SK-N-SH treated with all-trans-retinoic acid at 6 μM for 48 hours (cell line): ENCODE measurements around the gene FFAR4.

ENCODE experiments used
- ARNTL ChIP-seq: fragments of 450-650 bp; formaldehyde crosslinking; IDR thresholded peaks from 2 replicates; pipeline ENCODE4 v1.5.0; 2020; ENCODE audit warnings: low read depth, mild to moderate bottlenecking, moderate library complexity, borderline replicate concordance
- BACH2 ChIP-seq: fragments of 250-450 bp; sonication (Bioruptor Pico); IDR thresholded peaks from 2 replicates; pipeline ENCODE4 v1.9.0; 2021; ENCODE audit warnings: mild to moderate bottlenecking, borderline replicate concordance
- ESRRG ChIP-seq: fragments of 250-450 bp; sonication (Bioruptor Pico); IDR thresholded peaks from 2 replicates; pipeline ENCODE4 v1.6.1; 2021; ENCODE audit warnings: mild to moderate bottlenecking
- TOX ChIP-seq: fragments of 250-450 bp; sonication (Bioruptor Pico); IDR thresholded peaks from 2 replicates; pipeline ENCODE4 v1.8.0; 2021; ENCODE audit warnings: mild to moderate bottlenecking, moderate library complexity, borderline replicate concordance
- ZFP3 ChIP-seq: fragments of 250-450 bp; sonication (Bioruptor Pico); IDR thresholded peaks from 2 replicates; pipeline ENCODE4 v1.5.0; 2020; ENCODE audit warnings: mild to moderate bottlenecking, moderate library complexity
- TF ChIP-seq, protein P1 (sequence below): fragments of 250-450 bp; sonication (Bioruptor Pico); IDR thresholded peaks from 2 replicates; pipeline ENCODE4 v1.8.0; 2020; ENCODE audit warnings: mild to moderate bottlenecking, moderate library complexity, borderline replicate concordance
- TF ChIP-seq, protein P2 (sequence below): fragments of 250-450 bp; sonication (Bioruptor Pico); IDR thresholded peaks from 2 replicates; pipeline ENCODE4 v1.5.0; 2020; ENCODE audit warnings: mild to moderate bottlenecking, moderate library complexity
- TF ChIP-seq, protein P3 (sequence below): fragments of 250-450 bp; sonication (Bioruptor Pico); IDR thresholded peaks from 2 replicates; pipeline ENCODE4 v1.5.1; 2020; ENCODE audit warnings: low read depth, mild to moderate bottlenecking, moderate library complexity

DNA sequence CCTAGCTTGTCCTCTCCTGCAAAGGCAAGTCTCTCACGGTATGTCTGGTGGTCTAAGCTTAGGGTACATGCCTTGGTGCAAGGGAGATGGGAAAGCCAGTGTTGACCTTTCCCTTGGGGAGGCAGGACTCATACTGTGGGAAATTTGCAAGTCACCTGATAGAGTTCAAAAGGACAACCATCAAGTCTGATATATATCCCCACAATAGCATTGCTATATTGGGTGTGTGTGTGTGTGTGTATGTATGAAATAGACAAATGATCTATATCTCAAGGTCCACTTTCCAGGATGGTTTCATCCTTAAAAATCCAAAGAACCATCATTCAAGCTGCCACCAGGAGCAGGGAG, 12.2 kb upstream of the FFAR4 start:
- TF ChIP-seq, protein P1, sequence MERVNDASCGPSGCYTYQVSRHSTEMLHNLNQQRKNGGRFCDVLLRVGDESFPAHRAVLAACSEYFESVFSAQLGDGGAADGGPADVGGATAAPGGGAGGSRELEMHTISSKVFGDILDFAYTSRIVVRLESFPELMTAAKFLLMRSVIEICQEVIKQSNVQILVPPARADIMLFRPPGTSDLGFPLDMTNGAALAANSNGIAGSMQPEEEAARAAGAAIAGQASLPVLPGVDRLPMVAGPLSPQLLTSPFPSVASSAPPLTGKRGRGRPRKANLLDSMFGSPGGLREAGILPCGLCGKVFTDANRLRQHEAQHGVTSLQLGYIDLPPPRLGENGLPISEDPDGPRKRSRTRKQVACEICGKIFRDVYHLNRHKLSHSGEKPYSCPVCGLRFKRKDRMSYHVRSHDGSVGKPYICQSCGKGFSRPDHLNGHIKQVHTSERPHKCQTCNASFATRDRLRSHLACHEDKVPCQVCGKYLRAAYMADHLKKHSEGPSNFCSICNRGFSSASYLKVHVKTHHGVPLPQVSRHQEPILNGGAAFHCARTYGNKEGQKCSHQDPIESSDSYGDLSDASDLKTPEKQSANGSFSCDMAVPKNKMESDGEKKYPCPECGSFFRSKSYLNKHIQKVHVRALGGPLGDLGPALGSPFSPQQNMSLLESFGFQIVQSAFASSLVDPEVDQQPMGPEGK (CRISPR knock-in tag) = no peak
- TF ChIP-seq ESRRG = no peak
- TF ChIP-seq, protein P2, sequence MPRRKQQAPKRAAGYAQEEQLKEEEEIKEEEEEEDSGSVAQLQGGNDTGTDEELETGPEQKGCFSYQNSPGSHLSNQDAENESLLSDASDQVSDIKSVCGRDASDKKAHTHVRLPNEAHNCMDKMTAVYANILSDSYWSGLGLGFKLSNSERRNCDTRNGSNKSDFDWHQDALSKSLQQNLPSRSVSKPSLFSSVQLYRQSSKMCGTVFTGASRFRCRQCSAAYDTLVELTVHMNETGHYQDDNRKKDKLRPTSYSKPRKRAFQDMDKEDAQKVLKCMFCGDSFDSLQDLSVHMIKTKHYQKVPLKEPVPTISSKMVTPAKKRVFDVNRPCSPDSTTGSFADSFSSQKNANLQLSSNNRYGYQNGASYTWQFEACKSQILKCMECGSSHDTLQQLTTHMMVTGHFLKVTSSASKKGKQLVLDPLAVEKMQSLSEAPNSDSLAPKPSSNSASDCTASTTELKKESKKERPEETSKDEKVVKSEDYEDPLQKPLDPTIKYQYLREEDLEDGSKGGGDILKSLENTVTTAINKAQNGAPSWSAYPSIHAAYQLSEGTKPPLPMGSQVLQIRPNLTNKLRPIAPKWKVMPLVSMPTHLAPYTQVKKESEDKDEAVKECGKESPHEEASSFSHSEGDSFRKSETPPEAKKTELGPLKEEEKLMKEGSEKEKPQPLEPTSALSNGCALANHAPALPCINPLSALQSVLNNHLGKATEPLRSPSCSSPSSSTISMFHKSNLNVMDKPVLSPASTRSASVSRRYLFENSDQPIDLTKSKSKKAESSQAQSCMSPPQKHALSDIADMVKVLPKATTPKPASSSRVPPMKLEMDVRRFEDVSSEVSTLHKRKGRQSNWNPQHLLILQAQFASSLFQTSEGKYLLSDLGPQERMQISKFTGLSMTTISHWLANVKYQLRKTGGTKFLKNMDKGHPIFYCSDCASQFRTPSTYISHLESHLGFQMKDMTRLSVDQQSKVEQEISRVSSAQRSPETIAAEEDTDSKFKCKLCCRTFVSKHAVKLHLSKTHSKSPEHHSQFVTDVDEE = no peak
- no peak for TF ChIP-seq TOX (CRISPR knock-in tag)
- TF ChIP-seq ZFP3 = no peak
- no peak for TF ChIP-seq ARNTL
- TF ChIP-seq, protein P3, sequence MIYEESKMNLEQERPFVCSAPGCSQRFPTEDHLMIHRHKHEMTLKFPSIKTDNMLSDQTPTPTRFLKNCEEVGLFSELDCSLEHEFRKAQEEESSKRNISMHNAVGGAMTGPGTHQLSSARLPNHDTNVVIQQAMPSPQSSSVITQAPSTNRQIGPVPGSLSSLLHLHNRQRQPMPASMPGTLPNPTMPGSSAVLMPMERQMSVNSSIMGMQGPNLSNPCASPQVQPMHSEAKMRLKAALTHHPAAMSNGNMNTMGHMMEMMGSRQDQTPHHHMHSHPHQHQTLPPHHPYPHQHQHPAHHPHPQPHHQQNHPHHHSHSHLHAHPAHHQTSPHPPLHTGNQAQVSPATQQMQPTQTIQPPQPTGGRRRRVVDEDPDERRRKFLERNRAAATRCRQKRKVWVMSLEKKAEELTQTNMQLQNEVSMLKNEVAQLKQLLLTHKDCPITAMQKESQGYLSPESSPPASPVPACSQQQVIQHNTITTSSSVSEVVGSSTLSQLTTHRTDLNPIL (CRISPR knock-in tag) = no peak
- TF ChIP-seq BACH2 (CRISPR knock-in tag) = no peak
